Measurements from ENCODE around the gene PRR23E.

DNA sequence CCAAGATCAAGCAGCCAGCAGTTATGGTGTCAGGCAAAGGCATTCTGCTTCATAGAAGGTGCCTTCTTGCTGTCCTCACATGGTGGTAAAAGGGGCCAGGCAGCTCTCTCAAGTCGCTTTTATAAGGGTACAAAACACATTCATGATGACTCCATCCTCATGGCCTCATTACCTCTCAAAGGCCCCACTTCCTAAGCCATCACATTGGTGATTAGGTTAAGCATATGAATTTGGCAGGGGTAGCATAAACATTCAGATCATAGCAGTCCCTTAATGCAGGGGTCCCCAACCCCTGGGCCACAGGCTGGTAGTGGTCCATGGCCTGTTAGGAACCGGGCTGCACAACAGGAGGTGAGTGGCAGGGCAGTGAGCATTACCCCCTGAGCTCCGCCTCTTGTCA is 42.8 kb downstream of the PRR23E start:
- TF ChIP-seq POLR2A (IDR thresholded peaks at IDR 0.05): no peak
- TF ChIP-seq, protein P1, sequence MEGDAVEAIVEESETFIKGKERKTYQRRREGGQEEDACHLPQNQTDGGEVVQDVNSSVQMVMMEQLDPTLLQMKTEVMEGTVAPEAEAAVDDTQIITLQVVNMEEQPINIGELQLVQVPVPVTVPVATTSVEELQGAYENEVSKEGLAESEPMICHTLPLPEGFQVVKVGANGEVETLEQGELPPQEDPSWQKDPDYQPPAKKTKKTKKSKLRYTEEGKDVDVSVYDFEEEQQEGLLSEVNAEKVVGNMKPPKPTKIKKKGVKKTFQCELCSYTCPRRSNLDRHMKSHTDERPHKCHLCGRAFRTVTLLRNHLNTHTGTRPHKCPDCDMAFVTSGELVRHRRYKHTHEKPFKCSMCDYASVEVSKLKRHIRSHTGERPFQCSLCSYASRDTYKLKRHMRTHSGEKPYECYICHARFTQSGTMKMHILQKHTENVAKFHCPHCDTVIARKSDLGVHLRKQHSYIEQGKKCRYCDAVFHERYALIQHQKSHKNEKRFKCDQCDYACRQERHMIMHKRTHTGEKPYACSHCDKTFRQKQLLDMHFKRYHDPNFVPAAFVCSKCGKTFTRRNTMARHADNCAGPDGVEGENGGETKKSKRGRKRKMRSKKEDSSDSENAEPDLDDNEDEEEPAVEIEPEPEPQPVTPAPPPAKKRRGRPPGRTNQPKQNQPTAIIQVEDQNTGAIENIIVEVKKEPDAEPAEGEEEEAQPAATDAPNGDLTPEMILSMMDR (IDR thresholded peaks at IDR 0.05): no peak
